Measurements from ENCODE around the gene NOSIP.

NOSIP gene

GRCh38 chr19:49594993-49595818 is 14.8 kb upstream of the NOSIP start:
- DNase-seq, result no peak

- DNase-seq, result no peak
Observed at GRCh38 chr19:49594157-49594992, 14.0 kb upstream of the NOSIP start.

- no peak for DNase-seq
Observed at GRCh38 chr19:49593233-49594113, 13.1 kb upstream of the NOSIP start.

GRCh38 chr19:49592486-49593232 is 12.3 kb upstream of the NOSIP start:
- DNase-seq, result no peak

GRCh38 chr19:49591731-49592485 is 11.6 kb upstream of the NOSIP start:
- no peak for DNase-seq

GRCh38 chr19:49590971-49591730 is 10.8 kb upstream of the NOSIP start, which contains the start of gene PRR12:
PRR12 (plus strand) TSS chr19:49591182; CDS start chr19:49591655, 473 bp downstream.
- DNase-seq, result peak; percentile 32

GRCh38 chr19:49590071-49590970 is 10.0 kb upstream of the NOSIP start:
- DNase-seq, result peak; percentile 98

GRCh38 chr19:49589502-49589905 is 9.1 kb upstream of the NOSIP start:
- DNase-seq, result no peak

- DNase-seq, result no peak
Observed at GRCh38 chr19:49588365-49589122, 8.2 kb upstream of the NOSIP start.

GRCh38 chr19:49587227-49587626 is 6.9 kb upstream of the NOSIP start:
- DNase-seq, result no peak

- DNase-seq, result no peak
Observed at GRCh38 chr19:49585023-49585422, 4.7 kb upstream of the NOSIP start.

- no peak for DNase-seq
Observed at GRCh38 chr19:49583239-49583638, 2.9 kb upstream of the NOSIP start.

- DNase-seq, result no peak
Observed at GRCh38 chr19:49581007-49581508, 702 bp upstream of the NOSIP start, which contains the start of gene PRRG2. PRRG2 (plus strand) TSS chr19:49581316; CDS start chr19:49583220, 1,904 bp downstream.

- no peak for DNase-seq
Observed at GRCh38 chr19:49579947-49580263, 451 bp downstream of the NOSIP start.

- no peak for DNase-seq
Observed at GRCh38 chr19:49579193-49579592, 1.2 kb downstream of the NOSIP start.

- no peak for DNase-seq
Observed at GRCh38 chr19:49574206-49574755, 6.1 kb downstream of the NOSIP start.

- DNase-seq, result no peak
Observed at GRCh38 chr19:49573425-49573824, 6.9 kb downstream of the NOSIP start.

- DNase-seq, result no peak
Observed at GRCh38 chr19:49573009-49573408, 7.3 kb downstream of the NOSIP start.

Data from DMS 273 treated with DMSO at 0.1 percent for 48 hours (cell line).